Gastrocnemius medialis (tissue), 4 donors: ENCODE data around the gene CSNK2B.

ENCODE experiments used
- POLR2A ChIP-seq, 2 donors: fragments of 450-650 bp; IDR thresholded peaks; one replicate each; pipeline ENCODE4 v1.6.1; 2017; ENCODE audit warnings: antibody characterized with exemption in 2 of 2, mild to moderate bottlenecking in 2 of 2, moderate library complexity in 2 of 2
- TF ChIP-seq, protein P1 (sequence below), 5 experiments: fragments of 450-650 bp in 3 of 5; fragments of 200-600 bp in 2 of 5; sonication (generic) in 2 of 5; IDR thresholded peaks in 4 of 5; conservative IDR thresholded peaks in 1 of 5; 1 replicate in 4 of 5; 2 replicates in 1 of 5; pipeline ENCODE4 v1.5.1; 2016 to 2019; ENCODE audit warnings: antibody characterized with exemption in 5 of 5, mild to moderate bottlenecking in 3 of 5, moderate library complexity in 3 of 5

DNA sequence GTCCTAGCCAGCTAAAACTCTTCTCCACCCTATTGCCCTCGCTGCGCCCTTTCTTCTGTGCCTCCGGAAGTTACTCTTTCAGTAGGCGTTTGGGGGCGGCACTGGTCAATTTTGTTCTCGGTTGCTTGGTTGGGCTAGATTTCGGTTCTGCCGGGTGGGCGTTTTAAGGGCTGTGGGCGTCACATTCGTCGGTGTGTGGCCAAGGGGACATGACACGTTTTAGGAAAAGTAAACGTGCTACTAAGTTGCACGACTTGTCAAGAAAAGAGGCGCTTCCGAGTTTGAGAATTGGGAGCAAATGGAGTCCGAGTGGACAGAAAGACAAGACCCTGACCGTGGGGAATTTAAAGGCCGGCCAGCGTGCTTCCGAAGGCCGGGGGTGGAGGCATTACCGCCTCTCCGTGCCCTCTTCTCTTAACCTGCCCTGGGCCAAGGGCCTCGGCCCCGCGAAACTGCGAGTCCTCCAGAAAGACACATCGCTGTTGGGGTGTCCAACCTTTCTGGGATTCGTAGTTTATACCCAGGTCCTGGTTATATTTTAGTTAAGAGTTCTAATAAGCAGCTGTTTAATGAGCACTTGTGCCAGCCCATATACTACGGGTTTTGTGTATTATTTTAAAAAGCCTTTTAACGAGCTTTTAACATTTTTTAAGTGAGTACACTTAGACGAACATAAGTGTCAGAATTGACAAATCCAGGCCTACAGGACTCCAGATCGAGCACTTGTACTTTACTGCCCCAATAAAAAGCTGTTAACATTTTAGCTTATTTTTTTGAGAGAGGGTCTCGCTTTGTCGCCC is 12.8 kb upstream of the CSNK2B start:
- peak; percentile 55 to 78 for TF ChIP-seq POLR2A (IDR thresholded peaks at IDR 0.05)
- TF ChIP-seq, protein P1, sequence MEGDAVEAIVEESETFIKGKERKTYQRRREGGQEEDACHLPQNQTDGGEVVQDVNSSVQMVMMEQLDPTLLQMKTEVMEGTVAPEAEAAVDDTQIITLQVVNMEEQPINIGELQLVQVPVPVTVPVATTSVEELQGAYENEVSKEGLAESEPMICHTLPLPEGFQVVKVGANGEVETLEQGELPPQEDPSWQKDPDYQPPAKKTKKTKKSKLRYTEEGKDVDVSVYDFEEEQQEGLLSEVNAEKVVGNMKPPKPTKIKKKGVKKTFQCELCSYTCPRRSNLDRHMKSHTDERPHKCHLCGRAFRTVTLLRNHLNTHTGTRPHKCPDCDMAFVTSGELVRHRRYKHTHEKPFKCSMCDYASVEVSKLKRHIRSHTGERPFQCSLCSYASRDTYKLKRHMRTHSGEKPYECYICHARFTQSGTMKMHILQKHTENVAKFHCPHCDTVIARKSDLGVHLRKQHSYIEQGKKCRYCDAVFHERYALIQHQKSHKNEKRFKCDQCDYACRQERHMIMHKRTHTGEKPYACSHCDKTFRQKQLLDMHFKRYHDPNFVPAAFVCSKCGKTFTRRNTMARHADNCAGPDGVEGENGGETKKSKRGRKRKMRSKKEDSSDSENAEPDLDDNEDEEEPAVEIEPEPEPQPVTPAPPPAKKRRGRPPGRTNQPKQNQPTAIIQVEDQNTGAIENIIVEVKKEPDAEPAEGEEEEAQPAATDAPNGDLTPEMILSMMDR (IDR thresholded peaks at IDR 0.05 in 4 of 5, conservative IDR thresholded peaks at IDR 0.05 in 1 of 5): no peak
